ENCODE data around the gene MACROD2.
"Not testable (repeated sequence)": the region's sequence is repeated elsewhere in the genome, so short reads cannot be mapped to it uniquely, and the experiment has no call there.

The MACROD2 gene

DNA sequence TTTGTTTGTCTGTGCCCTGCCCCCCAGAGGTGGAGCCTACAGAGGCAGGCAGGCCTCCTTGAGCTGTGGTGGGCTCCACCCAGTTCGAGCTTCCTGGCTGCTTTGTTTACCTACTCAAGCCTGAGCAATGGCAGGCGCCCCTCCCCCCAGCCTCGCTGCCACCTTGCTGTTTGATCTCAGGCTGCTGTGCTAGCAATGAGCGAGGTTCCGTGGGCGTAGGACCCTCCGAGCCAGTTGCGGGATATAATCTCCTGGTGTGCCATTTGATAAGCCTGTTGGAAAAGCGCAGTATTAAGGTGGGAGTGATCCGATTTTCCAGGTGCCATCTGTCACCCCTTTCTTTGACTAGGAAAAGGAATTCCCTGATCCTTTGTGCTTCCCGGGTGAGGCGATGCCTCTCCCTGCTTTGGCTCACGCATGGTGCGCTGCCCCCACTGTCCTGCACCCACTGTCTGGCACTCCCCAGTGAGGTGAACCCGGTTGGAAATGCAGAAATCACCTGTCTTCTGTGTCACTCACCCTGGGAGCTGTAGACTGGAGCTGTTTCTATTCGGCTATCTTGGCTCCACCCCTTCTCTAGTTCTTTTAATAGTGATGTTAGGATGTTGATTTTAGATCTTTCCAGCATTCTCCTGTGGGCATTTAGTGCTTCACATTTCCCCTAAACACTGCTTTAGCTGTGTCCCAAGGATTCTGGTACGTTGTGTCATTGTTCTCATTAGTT is 471.9 kb downstream of the MACROD2 start:
- DNase-seq (ENCODE audit: low read depth, low spot score) = not testable (repeated sequence)

GRCh38 chr20:14470231-14470899 is 475.0 kb downstream of the MACROD2 start:
- DNase-seq (ENCODE audit: low read depth, low spot score) = no peak

GRCh38 chr20:14470977-14471661 is 475.8 kb downstream of the MACROD2 start:
- DNase-seq (ENCODE audit: low read depth, low spot score) = no peak

GRCh38 chr20:14477125-14477524 is 481.8 kb downstream of the MACROD2 start:
- no peak for DNase-seq (ENCODE audit: low read depth, low spot score)

GRCh38 chr20:14478126-14478525 is 482.8 kb downstream of the MACROD2 start:
- no peak for DNase-seq (ENCODE audit: low read depth, low spot score)

DNA sequence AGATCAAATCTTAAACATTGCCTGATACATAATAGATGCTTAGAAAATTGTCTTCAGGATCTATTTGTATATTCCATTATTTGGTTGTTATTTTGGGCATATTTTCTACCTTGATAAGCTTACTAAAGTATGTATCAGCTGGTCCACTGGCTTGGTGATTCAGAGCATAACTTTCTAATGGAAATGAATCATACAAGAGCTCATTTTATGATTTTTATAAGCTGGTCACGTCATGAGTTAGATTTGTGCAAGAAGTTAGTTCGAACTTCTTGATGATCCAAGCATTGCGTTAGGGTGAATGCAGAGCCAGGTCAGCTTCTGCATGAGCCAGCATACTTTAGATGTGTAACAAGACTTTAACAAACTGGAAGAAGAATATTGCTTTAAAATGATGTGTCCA is 486.5 kb downstream of the MACROD2 start:
- DNase-seq (ENCODE audit: low read depth, low spot score) = no peak

- no peak for DNase-seq (ENCODE audit: low read depth, low spot score)
These were observed 492.9 kb downstream of the MACROD2 start for GRCh38 chr20:14488212-14488611.

DNA sequence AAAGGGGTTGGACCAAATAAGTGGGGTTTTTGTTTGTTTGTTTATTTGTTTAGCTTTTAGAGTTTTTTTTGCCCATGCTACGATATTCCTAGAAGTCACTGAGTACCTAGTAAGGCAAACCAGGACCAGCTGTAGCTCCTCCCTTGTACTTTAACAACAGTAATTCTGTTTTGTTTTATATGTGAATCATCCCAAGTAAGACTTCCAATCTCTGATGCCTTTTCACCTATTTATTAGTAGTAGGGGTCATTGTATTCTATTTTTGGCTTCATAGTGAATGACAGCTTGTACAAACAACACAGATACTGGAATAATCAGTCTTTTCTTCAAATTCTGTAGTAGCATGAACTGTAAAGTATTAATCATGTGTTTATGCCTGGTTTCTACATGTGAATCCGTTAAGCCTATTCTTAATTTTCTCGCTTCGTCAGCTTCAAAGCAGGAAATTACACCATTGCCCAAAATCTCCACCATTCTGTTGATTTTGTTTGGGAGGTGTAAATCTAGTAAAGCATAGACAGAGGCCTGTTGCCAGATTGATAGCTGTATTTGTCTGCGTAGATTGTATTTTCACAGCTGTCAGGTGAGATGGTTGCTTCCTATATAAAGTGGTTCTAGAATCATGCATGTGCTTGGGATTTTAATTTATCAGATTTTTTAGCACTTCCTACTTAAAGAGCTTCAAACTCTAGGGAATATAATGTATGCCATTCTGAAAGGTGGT is 493.6 kb downstream of the MACROD2 start:
- DNase-seq (ENCODE audit: low read depth, low spot score) = no peak

DNA sequence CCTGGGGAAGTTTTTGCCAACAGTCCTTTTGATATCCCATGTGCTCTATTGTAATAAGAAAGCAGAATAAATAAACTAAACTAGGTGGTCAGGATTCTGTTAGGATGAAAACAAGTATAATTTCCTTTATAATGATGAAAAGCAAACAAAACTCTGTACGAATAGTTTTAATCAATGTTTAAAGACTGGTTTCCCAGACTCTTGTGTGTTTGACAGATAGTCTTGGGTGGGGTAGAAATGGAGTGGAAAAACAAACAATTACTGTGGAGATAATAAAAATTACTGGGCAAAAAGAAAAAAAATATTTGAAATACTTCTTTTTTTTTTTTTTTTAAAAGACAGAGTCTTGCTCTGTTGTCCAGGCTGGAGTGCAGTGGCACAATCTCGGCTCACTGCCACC is 494.2 kb downstream of the MACROD2 start:
- DNase-seq (ENCODE audit: low read depth, low spot score) = no peak

DNA sequence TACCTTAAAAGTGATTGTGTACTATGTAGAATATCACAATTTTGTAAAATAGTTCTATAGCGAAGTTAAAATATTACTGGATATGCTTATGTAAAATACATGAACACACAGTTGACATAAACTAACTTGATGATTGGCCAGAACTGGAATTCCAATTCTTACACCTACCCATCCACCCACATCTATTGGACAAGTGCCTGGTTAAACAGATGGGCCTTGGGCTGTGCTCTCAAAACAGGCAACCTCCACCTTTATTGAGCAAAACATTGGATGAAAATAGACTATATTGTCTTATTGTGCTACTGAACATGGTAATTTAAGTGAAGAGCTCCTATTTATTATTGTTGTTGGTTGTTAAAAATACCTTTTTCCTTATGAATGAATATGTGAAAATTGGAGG is 496.1 kb downstream of the MACROD2 start:
- DNase-seq (ENCODE audit: low read depth, low spot score) = no peak

DNA sequence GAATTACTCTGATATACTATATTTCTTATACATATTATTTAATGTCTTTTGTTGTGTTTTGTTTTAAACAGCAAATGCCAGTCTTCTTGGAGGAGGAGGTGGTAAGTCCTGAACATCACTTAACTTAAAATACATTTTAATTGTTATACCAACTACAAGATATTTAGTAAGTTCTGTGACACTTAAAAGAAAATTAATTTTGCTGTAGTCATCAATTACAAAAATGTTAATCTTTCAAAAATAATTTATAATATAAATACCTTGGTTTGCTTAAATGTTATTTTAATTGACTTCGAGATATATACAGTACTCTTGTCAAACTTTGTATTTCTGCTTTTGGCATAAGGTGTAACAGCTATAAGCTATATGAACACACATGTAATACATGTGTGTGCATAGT is 498.1 kb downstream of the MACROD2 start:
- no peak for DNase-seq (ENCODE audit: low read depth, low spot score)

GRCh38 chr20:14494355-14494754 is 499.0 kb downstream of the MACROD2 start:
- DNase-seq (ENCODE audit: low read depth, low spot score) = no peak

- DNase-seq (ENCODE audit: low read depth, low spot score) = no peak
These were observed 499.8 kb downstream of the MACROD2 start for GRCh38 chr20:14495066-14495465.

DNA sequence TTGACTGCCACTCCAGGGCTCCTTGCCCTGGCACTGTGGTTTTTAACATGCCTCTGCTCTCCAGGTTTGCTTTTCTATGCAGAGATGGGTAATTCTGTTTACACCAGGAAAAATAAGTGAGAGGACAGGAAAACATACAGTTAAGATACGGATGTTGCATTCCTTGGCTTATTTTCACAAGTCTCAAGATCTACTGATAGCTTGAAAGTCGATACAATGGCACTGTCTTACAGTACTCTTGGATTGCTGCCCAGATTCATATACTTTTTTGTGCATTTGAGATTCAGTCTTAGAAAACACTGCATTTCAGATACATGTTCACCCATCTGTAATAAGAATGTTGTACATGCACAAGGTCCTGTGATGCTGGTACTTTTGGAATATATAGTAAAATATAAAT is 501.7 kb downstream of the MACROD2 start:
- no peak for DNase-seq (ENCODE audit: low read depth, low spot score)

DNA sequence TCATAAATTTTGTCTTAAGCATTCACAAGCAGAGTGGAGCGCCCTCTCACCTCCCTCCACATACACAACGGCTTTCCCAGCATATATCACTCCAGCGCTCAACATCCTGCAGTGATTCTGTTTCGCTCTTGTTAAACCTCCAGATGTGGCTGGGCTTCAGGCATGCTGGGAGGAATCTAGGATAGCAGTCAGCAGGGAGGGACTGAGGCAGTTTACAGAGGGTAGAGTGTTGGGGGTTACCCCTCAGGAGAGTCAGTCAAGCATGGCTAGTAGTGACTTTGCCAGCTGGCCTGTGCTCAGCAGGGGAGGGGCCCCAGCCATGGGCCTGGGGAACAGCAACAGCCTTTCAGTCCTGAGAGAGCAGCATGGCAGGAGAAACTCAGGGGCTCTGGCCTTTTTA is 503.5 kb downstream of the MACROD2 start:
- no peak for DNase-seq (ENCODE audit: low read depth, low spot score)

DNA sequence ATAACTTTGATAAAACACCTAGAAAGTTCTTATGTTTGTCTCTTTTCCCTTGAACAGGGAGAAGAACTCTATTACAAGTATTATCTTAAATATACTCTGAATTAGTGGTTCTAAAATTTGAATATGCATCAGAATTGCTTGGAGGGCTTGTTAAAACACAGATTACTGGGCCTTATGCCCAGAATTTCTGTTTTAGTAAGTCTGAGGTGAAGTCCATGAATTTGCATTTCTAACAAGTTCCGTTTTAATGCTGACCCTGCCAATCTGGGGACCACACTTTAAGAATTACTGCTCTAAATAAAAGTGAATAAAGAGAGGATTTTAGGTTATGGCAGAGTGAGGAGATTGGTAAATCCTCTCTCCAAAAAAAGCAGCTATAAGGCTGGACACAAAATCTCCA is 510.2 kb downstream of the MACROD2 start:
- no peak for DNase-seq (ENCODE audit: low read depth, low spot score)

DNA sequence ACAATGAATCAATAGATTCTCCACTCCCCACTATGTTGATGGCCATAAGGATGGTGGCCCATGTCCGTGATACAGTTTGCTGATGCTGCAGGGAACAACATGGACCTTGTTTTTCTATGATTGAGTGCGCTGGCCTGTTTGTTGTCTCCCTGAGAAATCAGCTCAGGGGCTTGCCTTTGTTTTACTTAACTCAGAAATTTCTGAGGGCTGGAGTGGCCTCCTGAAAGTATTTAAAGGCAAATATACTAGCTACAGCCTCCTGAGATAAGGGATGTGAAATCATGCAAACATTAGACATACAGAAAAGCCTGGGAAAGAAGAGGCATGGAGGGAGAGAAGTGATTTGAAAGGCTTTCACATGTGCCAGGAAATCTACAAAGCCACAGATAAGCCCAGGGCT is 512.4 kb downstream of the MACROD2 start:
- DNase-seq (ENCODE audit: low read depth, low spot score) = no peak

- no peak for DNase-seq (ENCODE audit: low read depth, low spot score)
These were observed 515.0 kb downstream of the MACROD2 start for GRCh38 chr20:14510341-14510740.

DNA sequence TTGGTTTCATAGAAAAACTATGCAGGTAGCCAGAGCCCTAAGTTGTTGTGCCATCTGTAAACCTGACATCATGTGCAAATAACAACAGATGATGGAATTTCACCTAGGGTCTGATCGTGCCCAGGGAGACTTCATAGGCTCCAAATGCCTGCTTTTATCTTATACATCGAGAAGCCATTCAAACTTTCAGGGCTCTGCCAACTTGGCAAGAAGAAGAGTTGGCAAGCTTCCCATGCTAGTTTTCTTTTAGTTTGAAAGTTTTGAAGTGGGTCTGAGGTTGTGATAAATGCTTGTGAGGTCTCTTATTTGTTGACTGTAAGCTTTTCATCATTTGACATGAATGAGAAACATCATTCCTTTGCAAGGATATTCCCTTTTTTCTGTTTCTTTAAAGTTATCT is 517.5 kb downstream of the MACROD2 start:
- no peak for DNase-seq (ENCODE audit: low read depth, low spot score)

DNA sequence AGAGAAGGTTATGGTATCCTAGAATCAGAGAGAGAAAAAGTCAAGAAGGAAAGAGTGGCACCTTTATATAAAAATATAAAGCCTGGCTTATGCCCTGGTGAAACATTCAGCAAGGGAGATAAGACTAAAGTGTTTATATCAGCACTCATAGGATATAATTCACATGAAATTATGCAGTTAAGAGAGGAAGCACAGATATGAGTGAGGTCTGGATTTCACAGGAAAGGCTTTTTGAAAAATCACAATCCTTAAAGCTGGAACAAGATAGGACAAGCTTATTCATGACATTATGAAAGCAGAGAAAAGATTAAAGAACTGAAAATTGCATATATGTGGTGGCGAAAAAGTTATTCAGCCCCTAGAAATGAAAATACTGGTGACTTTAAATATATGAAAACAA is 523.3 kb downstream of the MACROD2 start:
- no peak for DNase-seq (ENCODE audit: low read depth, low spot score)

DNA sequence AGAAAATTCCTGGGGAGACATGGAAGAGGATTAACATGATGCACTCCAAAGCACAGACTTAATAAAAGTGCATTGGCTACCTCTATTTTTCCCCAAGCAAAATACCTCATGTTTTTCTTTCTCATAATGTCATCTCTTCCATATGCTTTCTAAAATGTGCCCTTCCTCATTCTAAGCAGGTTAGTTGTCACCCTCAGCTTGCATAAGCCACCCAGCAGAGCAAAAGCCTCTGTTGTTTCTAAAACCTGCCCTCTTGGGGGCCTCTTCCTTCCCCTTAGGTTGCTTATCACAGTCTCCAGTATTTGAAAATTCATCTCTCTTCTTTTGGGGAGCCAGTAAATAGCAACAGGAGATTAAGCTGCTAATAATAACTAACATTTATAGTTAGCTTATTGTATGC is 525.7 kb downstream of the MACROD2 start:
- DNase-seq (ENCODE audit: low read depth, low spot score) = no peak

DNA sequence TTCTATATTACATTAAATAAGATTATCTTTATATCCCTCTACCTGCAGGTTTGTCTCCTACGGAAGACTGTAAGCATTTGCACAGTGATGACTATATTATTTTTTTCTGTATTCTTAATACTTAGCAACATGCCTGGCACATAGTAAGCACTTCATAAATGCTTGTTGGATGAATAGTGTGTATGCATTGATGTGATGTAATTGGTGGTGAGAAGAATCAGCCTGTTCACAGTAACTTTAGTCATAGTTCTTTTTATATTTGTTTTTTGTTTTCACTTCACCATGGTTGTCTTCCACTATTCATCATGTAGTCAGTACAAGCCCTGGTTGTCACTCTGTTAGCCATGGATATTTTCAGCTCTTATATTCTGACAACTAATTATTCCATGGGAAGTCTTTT is 526.1 kb downstream of the MACROD2 start:
- DNase-seq (ENCODE audit: low read depth, low spot score) = no peak
